Right atrium auricular region (tissue), 2 donors: ENCODE data around the gene PRDM16. TPM values are rescaled to one million over a fixed set of nuclear protein-coding genes. Genes with fewer than 3 reads are reported as not detected.

Source experiments
- DNase-seq: peaks from one replicate; pipeline ENCODE4 v3.0.0-alpha.2; 2019; ENCODE audit warnings: low spot score
- H3K27ac ChIP-seq, 2 donors: fragments of 200-600 bp; sonication (generic); 1 replicate in 1 of 2; 2 replicates in 1 of 2; pipeline ENCODE4 v1.5.1; 2016 to 2019
- H3K27me3 ChIP-seq, 2 donors: fragments of 200-600 bp; sonication (generic); one replicate each; pipeline versions ENCODE4 v1.5.1 to v1.6.0; 2017 to 2019
- H3K36me3 ChIP-seq: fragments of 200-600 bp; sonication (generic); one replicate; pipeline ENCODE4 v1.5.1; 2016
- H3K4me1 ChIP-seq, 2 donors: fragments of 200-600 bp; sonication (generic); one replicate each; pipeline versions ENCODE4 v1.5.1 to v1.6.0; 2017 to 2019
- H3K4me3 ChIP-seq, 2 donors: fragments of 200-600 bp; sonication (generic); 1 replicate in 1 of 2; 2 replicates in 1 of 2; pipeline ENCODE4 v1.5.1; 2017 to 2019; ENCODE audit warnings: mild to moderate bottlenecking in 1 of 2, moderate library complexity in 1 of 2
- H3K9me3 ChIP-seq, 2 donors: fragments of 200-600 bp; sonication (generic); one replicate each; pipeline ENCODE4 v1.5.1; 2019
- CTCF ChIP-seq, 2 donors: fragments of 200-600 bp; sonication (generic); IDR thresholded peaks; one replicate each; pipeline ENCODE4 v1.5.1; 2019; ENCODE audit warnings: antibody characterized with exemption in 2 of 2
- total RNA-seq, 2 donors: library from RNA; depleted of rRNA; stranded (reverse); fragments of >200 nt; gene quantifications; one replicate each; pipeline ENCODE4 v1.1.0, GENCODE V29; 2016

Gene PRDM16
- total RNA-seq, 2 donors from 2014 or later, result 0.22 to 3.3 TPM

- Histone ChIP-seq H3K4me3 (no peak overlapping the region), H3K9me3 (no peaks in the 10 kb centered on the region), H3K4me1 (no peaks in the 10 kb centered on the region), H3K36me3 (no peaks in the 10 kb centered on the region), H3K27ac (no peak overlapping the region), H3K27me3 (no peaks in the 10 kb centered on the region)
- TF ChIP-seq CTCF (IDR thresholded peaks at IDR 0.05), result no peak
- no peak for DNase-seq
These were observed 30.9 kb upstream of the PRDM16 start for GRCh38 chr1:3038113-3038551.

- Histone ChIP-seq H3K4me3 (no peak overlapping the region), H3K36me3 (no peaks in the 10 kb centered on the region), H3K27ac (no peak overlapping the region), H3K9me3 (no peaks in the 10 kb centered on the region), H3K27me3 (no peaks in the 10 kb centered on the region), H3K4me1 (no peaks in the 10 kb centered on the region)
- no peak for TF ChIP-seq CTCF (IDR thresholded peaks at IDR 0.05)
- no peak for DNase-seq
These were observed 30.3 kb upstream of the PRDM16 start for GRCh38 chr1:3038571-3039181.

GRCh38 chr1:3040004-3040403, 29.0 kb upstream of the PRDM16 start:
- Histone ChIP-seq H3K27ac (no peak overlapping the region), H3K27me3 (no peaks in the 10 kb centered on the region), H3K36me3 (no peaks in the 10 kb centered on the region), H3K4me1 (no peaks in the 10 kb centered on the region), H3K4me3 (no peak overlapping the region), H3K9me3 (no peaks in the 10 kb centered on the region)
- DNase-seq, result no peak
- no peak for TF ChIP-seq CTCF (IDR thresholded peaks at IDR 0.05)

GRCh38 chr1:3042481-3042880, 26.5 kb upstream of the PRDM16 start:
- TF ChIP-seq CTCF (IDR thresholded peaks at IDR 0.05), result no peak
- H3K27me3 ChIP-seq, result no peaks in the 10 kb centered on the region

GRCh38 chr1:3049164-3049563, 19.8 kb upstream of the PRDM16 start:
- Histone ChIP-seq H3K36me3 (no peaks in the 10 kb centered on the region), H3K27ac (no peak overlapping the region), H3K4me3 (no peak overlapping the region), H3K27me3 (no peaks in the 10 kb centered on the region), H3K9me3 (no peaks in the 10 kb centered on the region), H3K4me1 (no peaks in the 10 kb centered on the region)
- DNase-seq, result no peak
- TF ChIP-seq CTCF (IDR thresholded peaks at IDR 0.05), result no peak

More at GRCh38 chr1:3042481-3042880, 26.5 kb upstream of the PRDM16 start:
- Histone ChIP-seq H3K36me3 (no peaks in the 10 kb centered on the region), H3K4me3 (no peak overlapping the region), H3K27ac (no peak overlapping the region), H3K4me1 (no peaks in the 10 kb centered on the region), H3K9me3 (no peaks in the 10 kb centered on the region)
- no peak for DNase-seq

GRCh38 chr1:3049905-3050304, 19.1 kb upstream of the PRDM16 start:
- H3K4me1 ChIP-seq, result no peaks in the 10 kb centered on the region
- no peaks in the 10 kb centered on the region for H3K36me3 ChIP-seq
- DNase-seq, result no peak
- H3K9me3 ChIP-seq, result no peaks in the 10 kb centered on the region
- no peaks in the 10 kb centered on the region for H3K27me3 ChIP-seq
- no peak overlapping the region for H3K4me3 ChIP-seq
- no peak overlapping the region for H3K27ac ChIP-seq
- TF ChIP-seq CTCF (IDR thresholded peaks at IDR 0.05), result no peak
